ENCODE measurements around the gene FBXO10. TPM values are rescaled to one million over a fixed set of nuclear protein-coding genes. Genes with fewer than 3 reads are reported as not detected.

FBXO10 gene
- total and polyA plus RNA-seq, 9 donors, result 3.0 to 7.2 (median 4.7) TPM

GRCh38 chr9:37611961-37612360 is 35.8 kb upstream of the FBXO10 start:
- Histone ChIP-seq H3K36me3 (no peaks in the 10 kb centered on the region), H3K27me3 (no peaks in the 10 kb centered on the region), H3K4me3 (no peak overlapping the region), H3K9me3 (no peaks in the 10 kb centered on the region), H3K4me1 (ENCODE audit: insufficient read depth) (no peaks in the 10 kb centered on the region), H3K27ac (no peak overlapping the region)
- TF ChIP-seq CTCF (IDR thresholded peaks at IDR 0.05), result no peak
- 57 to 70% (median 62%) methylated on average over 1 of the region's 1 CpG for WGBS, 3 donors
- intact Hi-C loops (cut with DNase I), result no loop called here
- DNase-seq, result no peak

- intact Hi-C loops (cut with DNase I), result no loop called here
- WGBS, 3 donors, result 63 to 68% (median 65%) methylated on average over 6 of the region's 6 CpGs
- no peaks in the 10 kb centered on the region for H3K36me3 ChIP-seq
Observed at GRCh38 chr9:37611014-37611413, 34.8 kb upstream of the FBXO10 start.

GRCh38 chr9:37609735-37610397 is 33.7 kb upstream of the FBXO10 start:
- Histone ChIP-seq H3K27ac (no peak overlapping the region), H3K36me3 (no peaks in the 10 kb centered on the region), H3K9me3 (no peaks in the 10 kb centered on the region), H3K4me1 (ENCODE audit: insufficient read depth) (no peaks in the 10 kb centered on the region), H3K27me3 (no peaks in the 10 kb centered on the region), H3K4me3 (no peak overlapping the region)
- DNase-seq, result no peak
- 67 to 73% (median 72%) methylated on average over 6 of the region's 6 CpGs for WGBS, 3 donors
- TF ChIP-seq POLR2A (IDR thresholded peaks at IDR 0.05), result no peak
- no peak for TF ChIP-seq CTCF (IDR thresholded peaks at IDR 0.05)
- no peak for TF ChIP-seq EP300 (IDR thresholded peaks at IDR 0.05)
- intact Hi-C loops (cut with DNase I), result no loop called here

More at GRCh38 chr9:37611014-37611413, 34.8 kb upstream of the FBXO10 start:
- Histone ChIP-seq H3K4me3 (no peak overlapping the region), H3K4me1 (ENCODE audit: insufficient read depth) (no peaks in the 10 kb centered on the region), H3K27me3 (no peaks in the 10 kb centered on the region), H3K27ac (no peak overlapping the region), H3K9me3 (no peaks in the 10 kb centered on the region)
- no peak for TF ChIP-seq CTCF (IDR thresholded peaks at IDR 0.05)
- TF ChIP-seq POLR2A (IDR thresholded peaks at IDR 0.05), result no peak
- TF ChIP-seq EP300 (IDR thresholded peaks at IDR 0.05), result no peak
- DNase-seq, result no peak

GRCh38 chr9:37608250-37608649 is 32.1 kb upstream of the FBXO10 start:
- TF ChIP-seq POLR2A (IDR thresholded peaks at IDR 0.05), result no peak
- no peak for TF ChIP-seq EP300 (IDR thresholded peaks at IDR 0.05)
- TF ChIP-seq CTCF (IDR thresholded peaks at IDR 0.05), result no peak
- Histone ChIP-seq H3K4me3 (no peak overlapping the region), H3K9me3 (no peaks in the 10 kb centered on the region), H3K4me1 (ENCODE audit: insufficient read depth) (no peaks in the 10 kb centered on the region), H3K27me3 (no peaks in the 10 kb centered on the region), H3K36me3 (no peaks in the 10 kb centered on the region), H3K27ac (no peak overlapping the region)
- intact Hi-C loops (cut with DNase I), result no loop called here
- DNase-seq, result no peak
